GM23248 (cell line): ENCODE measurements around the gene FAM20C. TPM values are rescaled to one million over a fixed set of nuclear protein-coding genes. Genes with fewer than 3 reads are reported as not detected.

ENCODE experiments used
- DNase-seq: peaks from one replicate; pipeline ENCODE4 v3.0.0-alpha.2; 2015
- H2AFZ ChIP-seq: fragments of 200-600 bp; sonication (generic); 2 replicates; pipeline ENCODE4 v1.6.1; 2016; ENCODE audit warnings: antibody characterized with exemption
- H3F3A ChIP-seq: fragments of 200-600 bp; sonication (generic); 2 replicates; pipeline ENCODE4 v1.6.1; 2016; ENCODE audit warnings: mild to moderate bottlenecking, antibody characterized with exemption, mixed run types; ENCODE audit not compliant: insufficient read depth
- H3K27ac ChIP-seq: fragments of 200-600 bp; sonication (generic); 2 replicates; pipeline ENCODE4 v1.5.1; 2016; ENCODE audit warnings: mild to moderate bottlenecking
- H3K27me3 ChIP-seq: fragments of 200-600 bp; sonication (generic); replicated peaks from 2 replicates; pipeline ENCODE4 v1.6.1; 2016; ENCODE audit warnings: mild to moderate bottlenecking; ENCODE audit not compliant: insufficient read depth
- H3K36me3 ChIP-seq: fragments of 200-600 bp; sonication (generic); 2 replicates; pipeline ENCODE4 v1.6.1; 2016; ENCODE audit warnings: low read depth, mild to moderate bottlenecking
- H3K4me1 ChIP-seq: fragments of 200-600 bp; sonication (generic); 2 replicates; pipeline ENCODE4 v1.6.1; 2016; ENCODE audit warnings: mild to moderate bottlenecking; ENCODE audit not compliant: insufficient read depth
- H3K4me2 ChIP-seq: fragments of 200-600 bp; sonication (generic); one replicate; pipeline ENCODE4 v1.6.1; 2016; ENCODE audit warnings: mild to moderate bottlenecking; ENCODE audit not compliant: unreplicated experiment
- H3K4me3 ChIP-seq: fragments of 200-600 bp; sonication (generic); 2 replicates; pipeline ENCODE4 v1.5.1; 2016; ENCODE audit warnings: mild to moderate bottlenecking
- H3K79me2 ChIP-seq: fragments of 200-600 bp; sonication (generic); 2 replicates; pipeline ENCODE4 v1.6.1; 2016; ENCODE audit warnings: mild to moderate bottlenecking; ENCODE audit not compliant: insufficient read depth
- H3K9ac ChIP-seq: fragments of 200-600 bp; sonication (generic); 2 replicates; pipeline ENCODE4 v1.6.1; 2016; ENCODE audit warnings: mild to moderate bottlenecking
- H3K9me2 ChIP-seq: fragments of 200-600 bp; sonication (generic); 2 replicates; pipeline ENCODE4 v1.6.1; 2016; ENCODE audit warnings: mixed run types, mild to moderate bottlenecking, moderate library complexity; ENCODE audit not compliant: insufficient read depth
- H3K9me3 ChIP-seq: fragments of 200-600 bp; sonication (generic); one replicate; pipeline ENCODE4 v1.6.1; 2017; ENCODE audit warnings: low read depth
- H4K20me1 ChIP-seq: fragments of 200-600 bp; sonication (generic); 2 replicates; pipeline ENCODE4 v1.6.0; 2016; ENCODE audit not compliant: insufficient read depth
- EZH2 ChIP-seq: fragments of 200-600 bp; sonication (generic); IDR thresholded peaks from 2 replicates; pipeline ENCODE4 v1.6.1; 2018; ENCODE audit warnings: antibody characterized with exemption, mild to moderate bottlenecking; ENCODE audit not compliant: insufficient read depth, poor library complexity, severe bottlenecking
- EZH2phosphoT487 ChIP-seq: fragments of 200-600 bp; sonication (generic); IDR thresholded peaks from 2 replicates; pipeline ENCODE4 v1.6.1; 2018; ENCODE audit warnings: antibody characterized with exemption, moderate library complexity, mild to moderate bottlenecking, low read depth; ENCODE audit not compliant: insufficient read depth
- WGBS, 2 experiments: methylation state at CpG; one replicate each; pipeline ENCODE4 v1.1.6; 2015 to 2017; ENCODE audit warnings: low lambda C conversion rate in 2 of 2, low coverage in 1 of 2; ENCODE audit errors: missing lambda C conversion rate in 2 of 2; 5-methylcytosine and 5-hydroxymethylcytosine counted together
- in situ Hi-C: fragments of 300-500 bp; cut with MboI; formaldehyde crosslinking; loops from 2 replicates; pipeline ENCODE4 v1.15.0; 2020
- polyA plus RNA-seq: library from polyadenylated mRNA; unstranded; fragments of >200 nt; fragmentation: Nextera tagmentation; extraction: Ambion mirVana; gene quantifications from 2 replicates; pipeline ENCODE4 v1.2.1, GENCODE V29; 2016
- total RNA-seq: library from RNA; depleted of rRNA; stranded (reverse); fragments of >200 nt; shearing (Covaris generic); gene quantifications from 2 replicates; pipeline ENCODE4 v1.2.3, GENCODE V29; 2014

FAM20C gene
- total and polyA plus RNA-seq, 2 experiments from 2014 or later: 13.5 to 63.8 TPM

GRCh38 chr7:186516-187113, 5.8 kb upstream of the FAM20C start:
- H3K4me1 ChIP-seq: peaks cover 7% of the 10 kb centered on the region; the same call in 1 of the 2 replicates
- H3K79me2 ChIP-seq: no peaks in the 10 kb centered on the region
- no peaks in the 10 kb centered on the region for H3K36me3 ChIP-seq
- no peak overlapping the region for H3K27ac ChIP-seq
- TF ChIP-seq EZH2 (no peak), EZH2phosphoT487 (no peak)
- in situ Hi-C loops: no loop called here
- no peaks in the 10 kb centered on the region for H3K9me3 ChIP-seq
- H3F3A ChIP-seq: no peaks in the 10 kb centered on the region
- H4K20me1 ChIP-seq: no peaks in the 10 kb centered on the region
- no peak for DNase-seq
- no peaks in the 10 kb centered on the region for H3K9me2 ChIP-seq
- no peak overlapping the region for H3K4me3 ChIP-seq
- no peaks in the 10 kb centered on the region for H3K27me3 ChIP-seq
- no peak overlapping the region for H3K4me2 ChIP-seq
- H3K9ac ChIP-seq: no peak overlapping the region
- H2AFZ ChIP-seq: no peak overlapping the region
- 82 to 83% methylated on average over 26 of the region's 26 CpGs for WGBS, 2 experiments

GRCh38 chr7:187227-187927, 5.0 kb upstream of the FAM20C start:
- Histone ChIP-seq H3K36me3 (no peaks in the 10 kb centered on the region), H3F3A (no peaks in the 10 kb centered on the region), H3K9ac (no peak overlapping the region), H3K4me3 (no peak overlapping the region), H3K79me2 (no peaks in the 10 kb centered on the region), H3K4me2 (no peak overlapping the region), H3K27ac (no peak overlapping the region), H2AFZ (no peak overlapping the region), H4K20me1 (no peaks in the 10 kb centered on the region), H3K4me1 (peaks cover 7% of the 10 kb centered on the region; the same call in 1 of the 2 replicates), H3K9me2 (no peaks in the 10 kb centered on the region), H3K27me3 (no peaks in the 10 kb centered on the region), H3K9me3 (no peaks in the 10 kb centered on the region)
- DNase-seq: no peak
- in situ Hi-C loops: no loop called here
- WGBS, 2 experiments: 71 to 72% methylated on average over 26 to 28 of the region's 28 CpGs
- no peak for TF ChIP-seq EZH2phosphoT487
- no peak for TF ChIP-seq EZH2

GRCh38 chr7:188174-188573, 4.2 kb upstream of the FAM20C start:
- H3K4me2 ChIP-seq: no peak overlapping the region
- H3K36me3 ChIP-seq: no peaks in the 10 kb centered on the region
- H3K4me3 ChIP-seq: no peak overlapping the region
- H3F3A ChIP-seq: no peaks in the 10 kb centered on the region
- H4K20me1 ChIP-seq: no peaks in the 10 kb centered on the region
- H3K9me3 ChIP-seq: no peaks in the 10 kb centered on the region
- H3K79me2 ChIP-seq: no peaks in the 10 kb centered on the region
- H3K27me3 ChIP-seq: no peaks in the 10 kb centered on the region
- H2AFZ ChIP-seq: no peak overlapping the region
- in situ Hi-C loops: no loop called here
- H3K4me1 ChIP-seq: peaks cover 7% of the 10 kb centered on the region; the same call in 1 of the 2 replicates
- whole genome bisulfite sequencing, 2 experiments: 84 to 86% methylated on average over 11 of the region's 11 CpGs
- H3K9ac ChIP-seq: no peak overlapping the region
- H3K27ac ChIP-seq: no peak overlapping the region
- TF ChIP-seq EZH2 (no peak), EZH2phosphoT487 (no peak)
- H3K9me2 ChIP-seq: no peaks in the 10 kb centered on the region
- no peak for DNase-seq

- Histone ChIP-seq H3K9me3 (no peaks in the 10 kb centered on the region), H3K27me3 (no peaks in the 10 kb centered on the region), H3F3A (no peaks in the 10 kb centered on the region), H4K20me1 (no peaks in the 10 kb centered on the region), H3K9me2 (no peaks in the 10 kb centered on the region), H3K79me2 (peaks cover 7% of the 10 kb centered on the region), H3K36me3 (no peaks in the 10 kb centered on the region), H3K27ac (no peak overlapping the region), H3K4me3 (no peak overlapping the region), H3K9ac (no peak overlapping the region), H2AFZ (no peak overlapping the region), H3K4me1 (peaks cover 7% of the 10 kb centered on the region; the same call in 1 of the 2 replicates), H3K4me2 (no peak overlapping the region)
- 57 to 61% methylated on average over 23 to 24 of the region's 24 CpGs for WGBS, 2 experiments
- DNase-seq: no peak
- in situ Hi-C loops: no loop called here
- no peak for TF ChIP-seq EZH2
- no peak for TF ChIP-seq EZH2phosphoT487
Measured at GRCh38 chr7:188727-189500, 3.5 kb upstream of the FAM20C start.
